ENCODE measurements around the gene ACTR5.

Gene ACTR5

DNA sequence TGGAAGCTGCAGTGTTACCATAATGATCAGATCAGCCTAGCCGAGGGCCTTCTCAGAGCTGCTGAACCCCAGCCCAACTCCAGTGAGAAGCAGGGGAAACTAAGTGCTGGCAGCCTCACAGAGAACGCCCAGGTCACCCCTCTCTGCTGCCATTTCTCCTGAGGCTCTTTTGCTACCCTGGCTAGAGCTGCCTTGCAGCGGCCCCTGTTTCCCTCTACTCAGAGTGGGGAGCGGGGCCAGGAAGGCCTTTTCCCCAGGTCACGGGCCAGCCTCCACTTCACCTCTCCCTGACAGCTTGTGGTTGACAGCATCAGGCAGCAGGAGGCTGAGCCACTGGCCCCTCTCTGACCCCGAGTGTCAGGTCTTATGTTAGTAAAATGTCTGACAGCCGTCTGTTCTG lies 22.7 kb downstream of the ACTR5 start:
- Histone ChIP-seq H3K27ac (ENCODE audit: low read length) (no peak overlapping the region), H3K4me1 (ENCODE audit: insufficient read depth, low read length) (0 out of 2 replicates have a peak, but pooled peaks cover 2% of the 10 kb centered on the region), H3K27me3 (ENCODE audit: insufficient read depth, low read length) (no peaks in the 10 kb centered on the region), H3K36me3 (ENCODE audit: insufficient read depth, low read depth, low read length) (peaks cover 82% of the 10 kb centered on the region), H3K9me3 (ENCODE audit: insufficient read depth, low read depth, low read length) (no peaks in the 10 kb centered on the region; the same call in 1 of the 2 replicates), H3K4me3 (ENCODE audit: low read length) (no peak overlapping the region), H3K9ac (ENCODE audit: low read depth, low read length) (no peak overlapping the region)

DNA sequence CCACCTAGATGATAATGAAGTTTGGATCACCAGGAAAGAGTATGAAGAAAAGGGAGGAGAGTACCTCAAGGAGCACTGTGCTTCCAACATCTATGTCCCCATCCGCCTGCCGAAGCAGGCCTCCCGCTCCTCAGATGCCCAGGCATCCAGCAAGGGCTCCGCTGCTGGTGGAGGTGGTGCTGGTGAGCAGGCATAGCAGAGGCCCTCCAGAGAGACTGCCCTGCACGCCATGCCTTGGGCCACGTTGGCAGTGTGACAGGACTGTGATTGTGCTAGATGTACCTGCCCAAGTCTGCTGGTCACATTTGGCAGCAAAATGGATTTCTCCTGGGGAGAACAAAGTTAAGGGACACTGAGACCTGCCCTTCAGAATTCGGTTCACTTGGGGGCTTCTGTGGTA lies 23.4 kb downstream of the ACTR5 start:
- no peaks in the 10 kb centered on the region for H3K4me1 ChIP-seq (ENCODE audit: insufficient read depth, low read length)
- no peaks in the 10 kb centered on the region; the same call in 1 of the 2 replicates for H3K9me3 ChIP-seq (ENCODE audit: insufficient read depth, low read depth, low read length)
- H3K4me3 ChIP-seq (ENCODE audit: low read length): no peak overlapping the region
- no peak overlapping the region for H3K27ac ChIP-seq (ENCODE audit: low read length)
- H3K9ac ChIP-seq (ENCODE audit: low read depth, low read length): no peak overlapping the region
- peaks cover 76% of the 10 kb centered on the region for H3K36me3 ChIP-seq (ENCODE audit: insufficient read depth, low read depth, low read length)
- no peaks in the 10 kb centered on the region for H3K27me3 ChIP-seq (ENCODE audit: insufficient read depth, low read length)

DNA sequence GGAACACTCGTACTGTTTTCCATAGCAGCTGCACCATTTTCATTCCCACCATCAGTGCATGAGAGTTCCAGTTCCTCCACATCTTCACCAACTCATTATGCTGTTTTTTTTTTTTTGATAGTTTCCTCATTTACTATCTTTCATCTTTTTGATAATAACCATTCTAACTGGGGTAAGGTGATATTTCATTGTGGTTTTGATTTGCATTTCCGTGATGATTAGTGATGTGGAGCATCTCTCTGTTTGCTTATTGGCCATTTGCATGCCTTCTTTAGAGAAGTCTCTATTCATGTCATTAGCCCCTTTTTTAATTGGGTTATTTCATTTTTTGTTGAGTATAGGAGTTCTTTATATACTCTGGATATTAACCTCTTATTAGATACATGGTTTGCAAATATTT lies 25.9 kb downstream of the ACTR5 start:
- Histone ChIP-seq H3K4me1 (ENCODE audit: insufficient read depth, low read length) (peaks cover 8% of the 10 kb centered on the region), H3K36me3 (ENCODE audit: insufficient read depth, low read depth, low read length) (peaks cover 51% of the 10 kb centered on the region), H3K9ac (ENCODE audit: low read depth, low read length) (no peak overlapping the region), H3K27me3 (ENCODE audit: insufficient read depth, low read length) (no peaks in the 10 kb centered on the region), H3K9me3 (ENCODE audit: insufficient read depth, low read depth, low read length) (no peaks in the 10 kb centered on the region; the same call in 1 of the 2 replicates), H3K27ac (ENCODE audit: low read length) (no peak overlapping the region), H3K4me3 (ENCODE audit: low read length) (no peak overlapping the region)

GRCh38 chr20:38776363-38776762 lies 28.1 kb downstream of the ACTR5 start:
- no peak overlapping the region for H3K27ac ChIP-seq (ENCODE audit: low read length)
- no peaks in the 10 kb centered on the region for H3K27me3 ChIP-seq (ENCODE audit: insufficient read depth, low read length)
- no peak overlapping the region for H3K4me3 ChIP-seq (ENCODE audit: low read length)
- H3K36me3 ChIP-seq (ENCODE audit: insufficient read depth, low read depth, low read length): peaks cover 30% of the 10 kb centered on the region
- no peak overlapping the region for H3K9ac ChIP-seq (ENCODE audit: low read depth, low read length)
- H3K9me3 ChIP-seq (ENCODE audit: insufficient read depth, low read depth, low read length): no peaks in the 10 kb centered on the region; the same call in 1 of the 2 replicates
- peaks cover 25% of the 10 kb centered on the region for H3K4me1 ChIP-seq (ENCODE audit: insufficient read depth, low read length)

DNA sequence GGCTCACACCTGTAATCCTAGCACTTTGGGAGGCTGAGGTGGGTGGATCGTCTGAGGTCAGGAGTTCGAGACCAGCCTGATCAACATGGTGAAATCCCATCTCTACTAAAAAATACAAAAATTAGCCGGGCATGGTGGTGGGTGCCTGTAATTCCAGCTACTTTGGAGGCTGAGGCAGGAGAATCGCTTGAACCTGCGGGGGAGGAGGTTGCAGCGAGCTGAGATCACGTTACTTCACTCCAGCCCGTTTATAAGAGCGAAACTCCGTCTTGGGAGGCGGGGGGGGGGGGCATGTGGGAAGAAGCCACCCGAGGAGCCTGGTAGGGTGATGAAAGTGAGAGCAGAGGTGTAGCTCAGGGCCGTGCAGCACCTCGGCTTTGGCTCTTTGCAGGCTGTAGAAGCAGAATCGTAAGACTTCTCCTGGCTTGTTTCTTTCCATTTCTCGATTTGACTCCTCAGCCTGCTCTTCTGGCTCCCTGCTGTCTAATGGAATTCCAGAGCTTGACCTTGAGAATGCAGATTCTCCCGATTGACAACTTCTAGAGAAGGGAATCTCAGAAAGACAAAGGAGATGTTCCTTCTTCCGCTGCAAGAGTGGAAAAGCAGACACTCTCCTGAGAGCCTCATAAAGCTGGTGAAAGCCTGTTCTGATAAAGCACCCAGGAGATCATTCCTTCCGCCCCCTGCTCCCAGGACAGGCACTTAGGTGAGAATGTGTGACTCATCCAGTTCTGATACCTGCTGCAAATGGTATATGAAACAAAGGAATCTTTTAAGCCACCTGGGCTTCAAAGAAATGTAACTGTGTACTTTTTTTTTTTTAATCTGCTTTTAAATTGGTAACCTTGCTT lies 31.2 kb downstream of the ACTR5 start:
- no peaks in the 10 kb centered on the region; the same call in 1 of the 2 replicates for H3K9me3 ChIP-seq (ENCODE audit: insufficient read depth, low read depth, low read length)
- H3K27me3 ChIP-seq (ENCODE audit: insufficient read depth, low read length): no peaks in the 10 kb centered on the region
- H3K4me1 ChIP-seq (ENCODE audit: insufficient read depth, low read length): peaks cover 25% of the 10 kb centered on the region
- peaks cover 2% of the 10 kb centered on the region for H3K36me3 ChIP-seq (ENCODE audit: insufficient read depth, low read depth, low read length)
- H3K9ac ChIP-seq (ENCODE audit: low read depth, low read length): peak overlapping the region; percentile 71
- H3K27ac ChIP-seq (ENCODE audit: low read length): peak overlapping the region; percentile 57
- peak overlapping the region; percentile 48; the same call in 1 of the 2 replicates for H3K4me3 ChIP-seq (ENCODE audit: low read length)

GRCh38 chr20:38782275-38782674 lies 34.0 kb downstream of the ACTR5 start:
- Histone ChIP-seq H3K36me3 (ENCODE audit: insufficient read depth, low read depth, low read length) (no peaks in the 10 kb centered on the region), H3K4me3 (ENCODE audit: low read length) (no peak overlapping the region), H3K27ac (ENCODE audit: low read length) (no peak overlapping the region), H3K4me1 (ENCODE audit: insufficient read depth, low read length) (peaks cover 25% of the 10 kb centered on the region), H3K9ac (ENCODE audit: low read depth, low read length) (no peak overlapping the region), H3K27me3 (ENCODE audit: insufficient read depth, low read length) (no peaks in the 10 kb centered on the region), H3K9me3 (ENCODE audit: insufficient read depth, low read depth, low read length) (no peaks in the 10 kb centered on the region)

DNA sequence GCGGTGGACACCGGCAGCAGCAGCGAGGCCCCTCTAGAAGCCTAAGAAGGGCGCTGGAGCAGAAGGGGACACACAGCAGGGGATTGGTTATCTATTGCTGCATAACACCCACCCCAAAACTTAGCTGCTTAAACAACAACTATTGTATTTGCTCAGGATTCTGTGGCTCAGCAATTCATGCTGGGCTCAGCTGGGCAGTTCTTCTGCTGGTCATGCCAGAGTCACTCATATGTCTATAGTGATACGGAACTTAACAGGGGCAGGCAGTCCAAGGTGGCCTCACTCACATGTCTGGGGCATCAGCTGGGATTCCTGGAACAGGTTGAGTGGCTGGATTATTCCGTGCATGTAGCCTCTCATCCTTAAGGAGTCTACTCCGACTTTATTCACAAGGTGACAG lies 39.6 kb downstream of the ACTR5 start:
- Histone ChIP-seq H3K9ac (ENCODE audit: low read depth, low read length) (no peak overlapping the region), H3K9me3 (ENCODE audit: insufficient read depth, low read depth, low read length) (no peaks in the 10 kb centered on the region), H3K4me1 (ENCODE audit: insufficient read depth, low read length) (no peaks in the 10 kb centered on the region)

GRCh38 chr20:38789503-38790199 lies 41.4 kb downstream of the ACTR5 start:
- Histone ChIP-seq H3K9ac (ENCODE audit: low read depth, low read length) (no peak overlapping the region), H3K27ac (ENCODE audit: low read length) (no peak overlapping the region), H3K36me3 (ENCODE audit: insufficient read depth, low read depth, low read length) (no peaks in the 10 kb centered on the region), H3K27me3 (ENCODE audit: insufficient read depth, low read length) (no peaks in the 10 kb centered on the region), H3K9me3 (ENCODE audit: insufficient read depth, low read depth, low read length) (no peaks in the 10 kb centered on the region), H3K4me1 (ENCODE audit: insufficient read depth, low read length) (no peaks in the 10 kb centered on the region), H3K4me3 (ENCODE audit: low read length) (no peak overlapping the region)

More for the DNA sequence above, 39.6 kb downstream of the ACTR5 start:
- no peaks in the 10 kb centered on the region for H3K27me3 ChIP-seq (ENCODE audit: insufficient read depth, low read length)
- H3K4me3 ChIP-seq (ENCODE audit: low read length): no peak overlapping the region
- H3K27ac ChIP-seq (ENCODE audit: low read length): no peak overlapping the region
- no peaks in the 10 kb centered on the region for H3K36me3 ChIP-seq (ENCODE audit: insufficient read depth, low read depth, low read length)

GRCh38 chr20:38790200-38791053 lies 42.2 kb downstream of the ACTR5 start:
- H3K27me3 ChIP-seq (ENCODE audit: insufficient read depth, low read length): no peaks in the 10 kb centered on the region
- H3K9me3 ChIP-seq (ENCODE audit: insufficient read depth, low read depth, low read length): no peaks in the 10 kb centered on the region
- no peaks in the 10 kb centered on the region for H3K4me1 ChIP-seq (ENCODE audit: insufficient read depth, low read length)
- no peaks in the 10 kb centered on the region for H3K36me3 ChIP-seq (ENCODE audit: insufficient read depth, low read depth, low read length)
- no peak overlapping the region for H3K27ac ChIP-seq (ENCODE audit: low read length)
- no peak overlapping the region for H3K9ac ChIP-seq (ENCODE audit: low read depth, low read length)
- H3K4me3 ChIP-seq (ENCODE audit: low read length): no peak overlapping the region

DNA sequence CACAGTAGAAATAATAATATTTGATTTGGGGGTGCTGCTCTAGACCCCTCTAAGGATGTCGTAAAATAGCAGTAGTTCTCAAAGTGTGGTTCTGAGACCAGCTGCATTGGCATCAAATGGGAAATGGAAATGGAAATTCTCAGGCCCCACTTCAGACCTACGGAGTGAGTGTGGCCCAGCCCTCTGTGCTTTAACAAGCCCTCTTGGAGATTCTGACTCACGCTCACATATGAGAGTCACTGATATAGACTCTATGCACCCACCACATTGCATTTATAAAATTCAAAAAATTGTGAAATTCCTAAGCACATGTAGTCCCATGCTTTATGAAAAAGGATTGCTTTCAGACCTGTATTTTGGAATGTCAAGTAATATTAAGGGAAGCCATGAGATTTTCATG lies 43.0 kb downstream of the ACTR5 start:
- Histone ChIP-seq H3K27ac (ENCODE audit: low read length) (no peak overlapping the region), H3K36me3 (ENCODE audit: insufficient read depth, low read depth, low read length) (no peaks in the 10 kb centered on the region), H3K9ac (ENCODE audit: low read depth, low read length) (no peak overlapping the region), H3K27me3 (ENCODE audit: insufficient read depth, low read length) (no peaks in the 10 kb centered on the region), H3K4me3 (ENCODE audit: low read length) (no peak overlapping the region), H3K9me3 (ENCODE audit: insufficient read depth, low read depth, low read length) (no peaks in the 10 kb centered on the region), H3K4me1 (ENCODE audit: insufficient read depth, low read length) (no peaks in the 10 kb centered on the region)

DNA sequence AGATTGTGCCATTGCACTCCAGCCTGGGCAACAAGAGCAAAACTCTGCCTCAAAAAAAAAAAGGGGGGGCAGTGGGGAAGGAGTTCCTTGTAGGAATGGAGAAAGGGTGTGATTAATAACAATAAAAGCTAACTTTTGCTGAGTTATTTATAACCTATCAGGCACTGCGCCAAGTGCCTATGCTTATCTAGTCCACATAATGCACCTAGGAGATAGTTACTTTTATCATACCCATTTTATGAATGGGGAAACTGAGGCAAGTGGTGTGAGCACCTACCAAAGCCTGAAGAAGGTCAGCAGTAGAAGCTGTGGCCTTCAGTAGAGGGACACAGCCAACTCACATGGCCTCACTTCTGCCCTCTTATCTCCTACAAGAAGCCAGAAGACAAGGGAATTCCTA lies 43.7 kb downstream of the ACTR5 start:
- H3K36me3 ChIP-seq (ENCODE audit: insufficient read depth, low read depth, low read length): no peaks in the 10 kb centered on the region
- no peaks in the 10 kb centered on the region for H3K4me1 ChIP-seq (ENCODE audit: insufficient read depth, low read length)
- no peak overlapping the region for H3K4me3 ChIP-seq (ENCODE audit: low read length)
- H3K9me3 ChIP-seq (ENCODE audit: insufficient read depth, low read depth, low read length): no peaks in the 10 kb centered on the region
- no peak overlapping the region for H3K9ac ChIP-seq (ENCODE audit: low read depth, low read length)
- no peaks in the 10 kb centered on the region for H3K27me3 ChIP-seq (ENCODE audit: insufficient read depth, low read length)
- no peak overlapping the region for H3K27ac ChIP-seq (ENCODE audit: low read length)
